Measurements from ENCODE around the gene CFAP410.

Gene CFAP410

GRCh38 chr21:44321846-44322450 lies 17.2 kb downstream of the CFAP410 start:
- TF ChIP-seq FOXM1 (IDR thresholded peaks at IDR 0.05; ENCODE audit: borderline replicate concordance, low read depth) (no peak), ZBTB7A (IDR thresholded peaks at IDR 0.05; ENCODE audit: low read depth) (no peak), MAX (IDR thresholded peaks at IDR 0.05) (no peak), CEBPB (IDR thresholded peaks at IDR 0.05) (no peak)

GRCh38 chr21:44320847-44321246 lies 18.3 kb downstream of the CFAP410 start:
- TF ChIP-seq MAX (IDR thresholded peaks at IDR 0.05): no peak
- TF ChIP-seq TAF1 (IDR thresholded peaks at IDR 0.05; ENCODE audit: low read depth): no peak
- TF ChIP-seq RAD21 (IDR thresholded peaks at IDR 0.05; ENCODE audit: low read depth): no peak
- TF ChIP-seq EGR1 (IDR thresholded peaks at IDR 0.05): no peak
- no peak for TF ChIP-seq USF1 (IDR thresholded peaks at IDR 0.05)
- no peak for TF ChIP-seq CREB1 (IDR thresholded peaks at IDR 0.05; ENCODE audit: low read depth)
- no peak for TF ChIP-seq NFIC (IDR thresholded peaks at IDR 0.05)
- TF ChIP-seq REST (IDR thresholded peaks at IDR 0.05; ENCODE audit: low read depth): no peak
- no peak for TF ChIP-seq ZBTB7A (IDR thresholded peaks at IDR 0.05; ENCODE audit: low read depth)
- no peak for TF ChIP-seq TCF12 (IDR thresholded peaks at IDR 0.05; ENCODE audit: low read depth)
- no peak for TF ChIP-seq YY1 (IDR thresholded peaks at IDR 0.05; ENCODE audit: low read depth)
- TF ChIP-seq TEAD4 (IDR thresholded peaks at IDR 0.05): no peak
- no peak for TF ChIP-seq FOXM1 (IDR thresholded peaks at IDR 0.05; ENCODE audit: borderline replicate concordance, low read depth)
- TF ChIP-seq EP300 (IDR thresholded peaks at IDR 0.05; ENCODE audit: borderline replicate concordance): no peak
- no peak for TF ChIP-seq CEBPB (IDR thresholded peaks at IDR 0.05)

- TF ChIP-seq MAX (IDR thresholded peaks at IDR 0.05): no peak
- no peak for TF ChIP-seq USF1 (IDR thresholded peaks at IDR 0.05)
- no peak for TF ChIP-seq FOXM1 (IDR thresholded peaks at IDR 0.05; ENCODE audit: borderline replicate concordance, low read depth)
- TF ChIP-seq TAF1 (IDR thresholded peaks at IDR 0.05; ENCODE audit: low read depth): no peak
- no peak for TF ChIP-seq EGR1 (IDR thresholded peaks at IDR 0.05)
- no peak for TF ChIP-seq YY1 (IDR thresholded peaks at IDR 0.05; ENCODE audit: low read depth)
- no peak for TF ChIP-seq REST (IDR thresholded peaks at IDR 0.05; ENCODE audit: low read depth)
- no peak for TF ChIP-seq EP300 (IDR thresholded peaks at IDR 0.05; ENCODE audit: borderline replicate concordance)
- no peak for TF ChIP-seq ZBTB7A (IDR thresholded peaks at IDR 0.05; ENCODE audit: low read depth)
- TF ChIP-seq NFIC (IDR thresholded peaks at IDR 0.05): no peak
- TF ChIP-seq CREB1 (IDR thresholded peaks at IDR 0.05; ENCODE audit: low read depth): no peak
- no peak for TF ChIP-seq TCF12 (IDR thresholded peaks at IDR 0.05; ENCODE audit: low read depth)
- no peak for TF ChIP-seq TEAD4 (IDR thresholded peaks at IDR 0.05)
- TF ChIP-seq RAD21 (IDR thresholded peaks at IDR 0.05; ENCODE audit: low read depth): no peak
- no peak for TF ChIP-seq CEBPB (IDR thresholded peaks at IDR 0.05)
Measured at GRCh38 chr21:44319407-44320065, 19.7 kb downstream of the CFAP410 start.

- TF ChIP-seq FOXM1 (IDR thresholded peaks at IDR 0.05; ENCODE audit: borderline replicate concordance, low read depth) (no peak), TAF1 (IDR thresholded peaks at IDR 0.05; ENCODE audit: low read depth) (no peak), TEAD4 (IDR thresholded peaks at IDR 0.05) (no peak), NFIC (IDR thresholded peaks at IDR 0.05) (no peak), ZBTB7A (IDR thresholded peaks at IDR 0.05; ENCODE audit: low read depth) (no peak), USF1 (IDR thresholded peaks at IDR 0.05) (no peak), MAX (IDR thresholded peaks at IDR 0.05) (no peak), EP300 (IDR thresholded peaks at IDR 0.05; ENCODE audit: borderline replicate concordance) (no peak), REST (IDR thresholded peaks at IDR 0.05; ENCODE audit: low read depth) (no peak)
Measured at GRCh38 chr21:44318489-44319285, 20.5 kb downstream of the CFAP410 start.
